GM19238 (cell line): ENCODE data around the gene GRIN2D.

Experiments used
- DNase-seq: peaks from one replicate; pipeline ENCODE4 v3.0.0; 2011; ENCODE audit warnings: low spot score; ENCODE audit not compliant: insufficient read length

Gene GRIN2D

GRCh38 chr19:48441360-48442050 lies 48.0 kb downstream of the GRIN2D start:
- no peak for DNase-seq

GRCh38 chr19:48442116-48443035 lies 48.9 kb downstream of the GRIN2D start:
- DNase-seq = no peak

- DNase-seq = no peak
These were observed 49.8 kb downstream of the GRIN2D start for GRCh38 chr19:48443256-48443655.
